Astrocyte of the cerebellum (primary cell): ENCODE results near the gene HSPA1L.
"Not testable (repeated sequence)": the region's sequence is repeated elsewhere in the genome, so short reads cannot be mapped to it uniquely, and the experiment has no call there.

ENCODE experiments used
- DNase-seq: peaks from one replicate; pipeline ENCODE4 v3.0.0-alpha.2; 2011; ENCODE audit warnings: low read depth
- H3K4me3 ChIP-seq: 2 replicates; pipeline ENCODE4 v1.5.1; 2011; ENCODE audit warnings: mild to moderate bottlenecking, low read depth, low read length, moderate library complexity
- CTCF ChIP-seq: IDR thresholded peaks from 2 replicates; pipeline ENCODE4 v1.5.1; 2012; ENCODE audit warnings: low read length, low read depth, moderate library complexity, mild to moderate bottlenecking; ENCODE audit errors: missing control alignments
- in situ Hi-C: cut with HindIII; loops from 2 replicates; pipeline ENCODE4 v1.10.0; 2017; ENCODE audit warnings: low sequenced_read_pairs

The HSPA1L gene

GRCh38 chr6:31827286-31828079, 12.4 kb upstream of the HSPA1L start, which contains the start of gene HSPA1B:
Gene HSPA1B (plus strand): TSS chr6:31827738. CDS start chr6:31827951, 213 bp downstream.
- no peak for TF ChIP-seq CTCF
- DNase-seq: peak; percentile 100
- in situ Hi-C loops: no loop called here
- peak within 1 kb of the TSS; percentile 65 for H3K4me3 ChIP-seq

- peak overlapping the region; percentile 40 for H3K4me3 ChIP-seq
- no peak for TF ChIP-seq CTCF
- in situ Hi-C loops: no loop called here
- DNase-seq: peak; percentile 80
These were observed 11.8 kb upstream of the HSPA1L start for GRCh38 chr6:31826793-31827285.

- in situ Hi-C loops: no loop called here
- DNase-seq: no peak
- TF ChIP-seq CTCF: no peak
- no peak overlapping the region for H3K4me3 ChIP-seq
These were observed 10.5 kb upstream of the HSPA1L start for GRCh38 chr6:31825553-31825952.

GRCh38 chr6:31823592-31824196, 8.6 kb upstream of the HSPA1L start:
- H3K4me3 ChIP-seq, DNase-seq, in situ Hi-C loops: not testable (repeated sequence)

- H3K4me3 ChIP-seq: peak overlapping the region; percentile 58
- in situ Hi-C loops: no loop called here
- TF ChIP-seq CTCF: no peak
- no peak for DNase-seq
These were observed 7.1 kb upstream of the HSPA1L start for GRCh38 chr6:31822036-31822821.

- in situ Hi-C loops: no loop called here
- no peak for DNase-seq
- TF ChIP-seq CTCF: no peak
- H3K4me3 ChIP-seq: peak overlapping the region; percentile 58
These were observed 6.4 kb upstream of the HSPA1L start for GRCh38 chr6:31821301-31822035.

- H3K4me3 ChIP-seq, DNase-seq, in situ Hi-C loops: not testable (repeated sequence)
These were observed 5.3 kb upstream of the HSPA1L start for GRCh38 chr6:31820399-31820798.
